HG03565 (cell line): ENCODE data around the gene MAPKBP1.

Experiments
- ATAC-seq: cut with Tn5 transposase; IDR thresholded peaks from one replicate; pipeline ENCODE4 v1.9.1; 2021; ENCODE audit warnings: mild to moderate bottlenecking, moderate library complexity; ENCODE audit not compliant: unreplicated experiment

The MAPKBP1 gene

DNA sequence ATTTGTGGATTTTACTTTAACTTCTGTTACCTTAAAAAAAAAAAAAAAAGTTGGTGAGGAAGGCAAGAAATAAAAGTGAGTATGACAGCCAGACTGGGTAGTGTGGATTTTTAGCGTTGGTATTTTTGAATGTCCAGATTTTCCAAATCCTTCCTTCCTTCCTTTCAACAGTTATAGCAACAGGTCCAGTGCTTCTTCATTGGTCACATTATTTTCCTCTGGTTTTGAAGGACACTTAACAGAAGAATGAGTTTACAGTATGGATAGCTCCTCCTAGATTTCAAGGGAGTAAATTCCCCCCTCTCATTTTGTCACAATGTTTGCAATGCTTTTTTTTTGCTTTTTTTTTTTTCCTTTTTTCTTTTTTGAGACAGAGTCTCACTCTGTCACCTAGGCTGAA lies 6.4 kb downstream of the MAPKBP1 start:
- ATAC-seq = no peak

DNA sequence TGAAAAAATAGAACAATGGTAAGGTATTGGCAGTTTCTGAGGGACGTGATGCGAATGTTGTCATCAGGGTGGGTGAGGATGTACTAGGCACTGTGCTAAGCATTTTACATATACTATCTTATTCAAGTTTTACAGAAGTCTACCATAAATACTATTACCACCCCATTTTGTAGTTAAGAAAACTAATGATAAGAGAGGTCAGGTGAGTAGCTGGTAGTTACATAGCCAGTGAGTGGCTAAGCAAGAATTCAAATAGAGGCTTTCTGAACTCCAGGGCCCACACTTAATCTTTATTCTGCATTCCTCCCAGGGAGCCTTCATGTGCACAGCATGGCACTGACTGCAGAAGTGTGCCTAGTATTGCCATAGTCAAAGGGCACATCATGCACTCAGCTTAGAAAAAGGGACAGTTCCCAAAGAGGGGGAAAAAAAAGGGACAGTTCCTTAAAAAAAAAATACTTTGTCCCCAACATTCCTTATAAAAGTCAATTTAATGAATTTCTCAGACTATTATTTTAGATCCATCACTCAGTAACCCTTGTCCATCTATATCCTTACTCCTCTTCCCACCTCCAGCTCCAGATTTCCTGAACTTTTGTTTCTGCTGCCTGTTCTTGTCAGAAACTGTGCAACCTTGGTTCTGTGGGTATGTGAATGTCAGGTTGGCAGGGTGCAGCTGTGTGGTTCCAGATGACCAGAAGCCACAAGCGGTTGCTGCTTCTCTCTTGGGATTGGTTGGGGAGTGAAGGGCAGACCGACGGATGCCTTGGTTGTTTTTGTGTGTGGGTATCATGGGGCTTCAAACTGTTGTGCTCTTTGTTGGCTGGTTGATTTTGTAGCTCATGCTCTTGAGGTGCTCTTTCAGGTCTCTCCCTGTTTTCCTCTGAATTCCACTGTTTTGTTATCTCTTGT lies 8.3 kb downstream of the MAPKBP1 start:
- ATAC-seq = no peak

DNA sequence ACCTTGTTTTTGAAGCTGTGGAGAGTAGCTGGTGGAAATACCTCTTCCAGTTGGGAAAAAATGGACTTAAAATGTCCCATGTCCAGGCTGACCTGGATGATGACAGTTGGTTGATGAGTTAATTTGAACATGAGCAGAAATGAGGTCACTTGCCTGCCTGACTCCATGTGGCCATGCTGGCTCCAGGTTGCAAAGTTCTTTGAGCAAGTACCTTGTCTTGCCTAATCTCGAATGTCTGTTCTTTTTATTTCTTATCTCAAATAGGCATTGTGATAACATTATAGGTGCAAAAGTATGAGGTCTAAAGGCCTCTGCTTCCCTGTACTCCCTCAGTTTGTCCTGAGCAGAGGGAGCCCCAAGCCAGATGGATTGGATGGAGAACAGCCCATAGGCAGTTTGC lies 9.0 kb downstream of the MAPKBP1 start:
- no peak for ATAC-seq

DNA sequence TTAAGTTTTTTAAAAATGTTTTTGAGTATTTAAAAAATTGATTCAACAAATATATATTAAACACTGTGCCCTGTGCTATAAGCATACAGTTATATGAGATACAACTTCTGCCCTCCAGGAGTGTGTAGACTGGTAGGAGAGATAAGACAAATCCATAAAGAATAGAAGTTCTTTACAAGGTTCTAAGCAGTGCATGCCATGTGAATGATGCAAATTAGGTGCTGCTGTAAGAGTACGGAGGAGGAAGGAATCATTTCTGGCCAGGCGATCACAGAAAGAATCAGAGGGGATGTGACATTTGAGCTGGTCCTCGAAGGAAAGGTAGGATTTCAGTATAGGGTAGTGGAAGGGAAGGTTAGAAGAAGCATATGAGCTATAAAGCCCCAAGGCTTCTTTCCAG lies 14.0 kb downstream of the MAPKBP1 start:
- no peak for ATAC-seq

DNA sequence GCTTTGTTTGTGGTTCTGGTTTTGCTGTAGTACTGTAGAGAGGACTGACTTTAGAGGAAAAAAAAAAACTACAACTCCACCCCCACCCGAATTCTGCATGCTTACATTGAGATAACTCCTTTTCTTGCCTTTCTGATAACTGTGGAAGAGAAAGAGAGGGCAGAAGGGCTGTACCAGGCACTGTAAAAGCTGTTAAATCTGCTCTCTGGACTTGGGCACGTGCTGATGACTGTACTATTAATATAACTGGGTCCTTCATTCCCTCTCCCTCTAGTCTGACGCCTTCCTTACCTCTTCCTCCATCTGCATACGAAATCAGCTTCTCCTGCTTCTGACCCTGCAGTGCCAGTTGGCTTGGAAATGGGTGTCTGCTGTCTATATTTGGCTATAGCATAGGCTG lies 15.0 kb downstream of the MAPKBP1 start:
- no peak for ATAC-seq

DNA sequence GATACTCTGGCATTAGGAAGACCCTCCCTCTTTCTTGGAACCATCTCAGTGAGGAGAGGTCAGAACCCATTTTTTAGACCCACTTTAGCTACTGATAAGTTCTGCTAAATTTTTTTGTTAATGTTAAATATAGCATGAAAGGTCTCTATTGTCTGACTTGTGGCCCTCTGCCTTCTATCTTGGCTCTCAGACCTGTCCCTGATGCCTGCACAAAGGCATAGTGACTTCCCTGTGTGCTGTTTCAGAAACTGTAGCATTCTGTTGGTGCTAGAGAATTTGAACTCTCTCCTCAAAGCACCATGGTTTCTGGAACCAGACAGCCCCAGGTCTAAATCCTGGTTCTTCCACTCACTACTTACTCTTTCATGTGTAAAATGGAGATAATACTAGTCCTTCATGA lies 15.4 kb downstream of the MAPKBP1 start:
- no peak for ATAC-seq

DNA sequence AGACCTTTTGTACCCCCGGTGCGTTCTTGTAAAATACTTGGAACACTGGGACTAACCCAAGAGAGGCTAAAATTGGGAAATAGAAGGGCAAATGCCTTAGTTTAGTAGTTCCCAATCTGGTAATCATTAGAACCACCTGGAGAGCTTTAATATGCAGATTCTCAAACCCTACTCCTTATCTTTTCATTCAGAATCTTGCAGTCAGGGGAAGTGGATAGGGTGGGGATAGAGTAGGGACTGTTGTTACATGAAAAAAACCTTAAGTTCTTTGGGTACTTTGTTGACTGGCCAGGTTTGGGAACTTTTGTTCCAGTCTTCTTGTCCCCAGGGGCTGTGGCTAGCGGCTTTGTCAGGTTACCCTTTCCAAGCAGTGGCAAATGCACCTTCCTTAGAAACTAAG lies 15.9 kb downstream of the MAPKBP1 start:
- no peak for ATAC-seq

DNA sequence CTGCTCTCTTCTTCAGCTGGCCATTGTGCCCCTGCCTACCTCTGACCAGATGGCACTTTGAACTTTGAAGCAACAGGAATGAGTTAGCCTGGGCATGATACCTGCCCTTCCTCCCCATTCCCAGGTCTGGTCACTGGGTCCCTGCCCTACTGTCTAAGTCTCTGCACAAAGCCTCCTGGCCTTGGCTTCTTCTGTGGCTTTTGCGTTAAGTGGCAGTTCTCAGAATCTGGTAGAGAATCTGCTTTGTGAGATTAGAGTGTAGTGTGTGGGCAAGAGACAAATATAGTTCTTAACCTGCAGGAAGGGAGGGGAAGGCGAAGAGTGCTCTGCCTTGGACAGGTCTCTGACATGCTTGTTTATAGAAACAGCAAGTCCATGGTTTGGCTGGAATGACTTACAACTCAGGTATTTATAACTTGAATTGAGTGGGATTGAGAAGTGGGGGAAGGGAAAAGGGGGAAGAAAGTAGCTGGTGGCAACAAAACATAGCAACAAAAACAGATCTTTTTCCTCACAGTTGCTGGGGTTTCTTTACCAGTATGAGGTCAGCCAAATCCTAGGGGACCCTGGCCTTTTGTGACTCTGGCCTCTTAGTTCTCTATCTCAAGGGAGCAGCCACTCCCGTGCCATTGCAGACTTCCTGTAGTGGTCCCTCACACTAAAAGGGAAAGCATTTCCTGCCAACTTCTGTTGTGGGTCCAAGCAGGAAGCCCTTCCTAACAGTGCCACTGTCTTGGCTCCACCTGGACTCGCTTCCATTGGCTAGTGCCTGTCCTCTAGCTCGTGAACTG lies 16.7 kb downstream of the MAPKBP1 start:
- ATAC-seq = no peak

DNA sequence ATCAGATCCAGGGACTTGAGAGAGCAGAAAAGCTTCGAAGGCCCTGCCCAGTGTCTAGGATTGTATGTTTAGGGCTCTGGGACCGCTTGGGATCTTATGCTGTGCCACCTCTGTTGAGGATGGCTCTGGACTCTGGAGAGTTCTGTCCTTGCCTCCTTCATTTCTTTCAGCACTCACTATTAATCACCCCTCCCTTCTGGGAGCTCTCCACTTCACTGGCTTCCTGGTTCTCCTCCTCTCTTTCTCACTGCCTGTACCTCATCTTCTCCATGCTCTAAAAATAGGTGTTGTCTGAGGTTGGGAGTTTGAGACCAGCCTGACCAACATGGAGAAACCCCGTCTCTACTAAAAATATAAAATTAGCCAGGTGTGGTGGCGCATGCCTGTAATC lies 17.3 kb downstream of the MAPKBP1 start:
- ATAC-seq = no peak

DNA sequence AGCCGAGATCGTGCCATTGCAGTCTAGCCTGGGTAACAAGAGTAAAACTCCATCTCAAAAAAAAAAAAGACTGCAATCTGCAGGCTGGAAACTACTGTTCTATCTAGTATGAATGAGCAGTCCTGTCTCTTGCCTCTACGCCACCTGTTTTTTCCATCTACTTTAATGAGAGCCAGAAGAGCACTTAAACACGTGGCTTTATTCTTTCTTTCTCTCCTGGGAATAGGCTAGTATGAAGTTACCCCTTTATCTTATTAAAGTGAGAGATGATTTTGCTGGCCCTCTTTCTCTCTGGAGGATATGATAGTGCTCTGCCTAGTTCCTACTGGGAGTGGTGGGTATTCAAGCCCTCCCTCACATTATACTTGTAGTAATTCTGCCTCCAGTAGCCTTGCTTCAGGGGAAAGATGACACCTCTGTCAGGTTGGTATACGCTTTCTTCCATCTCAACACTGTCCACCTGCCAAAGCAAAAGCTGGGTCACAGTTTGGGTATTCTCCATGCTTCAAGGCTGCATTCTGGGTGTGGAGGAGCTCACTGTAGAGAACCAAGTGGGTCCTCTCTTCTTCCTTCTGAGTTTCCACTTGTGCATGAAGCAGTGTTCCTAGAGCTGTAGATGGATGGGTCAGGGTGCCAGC lies 17.8 kb downstream of the MAPKBP1 start:
- ATAC-seq = no peak

DNA sequence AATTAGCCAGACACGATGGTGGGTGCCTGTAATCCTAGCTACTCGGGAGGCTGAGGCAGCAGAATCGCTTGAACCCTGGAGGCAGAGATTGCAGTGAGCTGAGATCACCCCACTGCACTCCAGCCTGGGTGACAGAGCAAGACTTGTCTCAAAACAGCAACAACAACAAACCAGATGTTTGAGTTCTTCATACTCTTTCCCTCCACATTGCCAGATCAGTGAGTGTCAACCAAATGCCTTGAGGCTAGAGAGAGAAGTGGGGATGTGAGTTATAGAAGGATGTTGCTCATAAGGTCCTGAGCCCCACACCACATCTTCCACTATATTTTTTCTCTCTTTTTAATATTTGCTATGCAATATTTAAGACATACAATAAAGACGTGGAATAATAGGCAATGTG lies 19.8 kb downstream of the MAPKBP1 start:
- ATAC-seq = no peak

DNA sequence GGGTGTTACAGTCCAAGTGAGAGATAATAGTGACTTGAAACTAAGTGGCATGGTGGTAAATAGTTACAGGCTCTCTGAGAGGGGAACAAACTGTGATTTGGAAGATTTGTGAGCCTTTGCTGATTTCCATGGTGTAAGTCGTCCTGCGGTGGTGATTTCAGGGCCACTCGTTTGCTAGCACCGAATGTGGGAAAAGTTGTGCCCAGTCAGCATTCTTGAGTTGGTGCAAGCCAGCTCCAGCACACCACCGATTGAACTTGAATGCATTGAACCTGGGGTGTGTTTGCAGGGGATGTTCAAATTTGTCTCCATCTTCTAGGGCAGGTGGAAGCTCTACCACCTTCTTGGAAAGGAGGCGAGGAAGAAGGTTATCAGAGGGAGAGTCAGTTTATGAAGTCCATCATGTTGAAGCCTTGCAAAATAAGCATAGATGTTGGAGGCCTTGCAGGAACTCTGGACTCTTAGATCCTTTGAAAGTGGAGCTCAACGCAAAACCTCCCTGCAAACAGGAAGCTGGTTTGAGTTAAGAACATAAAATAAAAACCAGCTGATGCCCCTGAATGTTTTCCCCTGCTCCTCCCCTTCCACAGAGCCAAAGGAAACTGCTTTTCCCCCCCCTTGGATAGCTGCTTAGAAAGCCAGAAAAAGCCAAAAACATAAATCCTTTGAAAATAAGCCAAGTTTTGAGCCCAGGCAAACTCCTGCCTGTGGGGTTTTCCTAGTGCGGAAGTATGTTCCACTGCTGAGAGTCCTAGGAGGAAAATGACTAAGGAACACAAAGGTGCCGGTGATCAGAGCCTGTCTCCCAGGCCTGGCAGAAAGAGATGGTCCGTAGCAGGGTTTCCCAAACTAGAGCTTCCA lies 21.9 kb downstream of the MAPKBP1 start:
- ATAC-seq = no peak

DNA sequence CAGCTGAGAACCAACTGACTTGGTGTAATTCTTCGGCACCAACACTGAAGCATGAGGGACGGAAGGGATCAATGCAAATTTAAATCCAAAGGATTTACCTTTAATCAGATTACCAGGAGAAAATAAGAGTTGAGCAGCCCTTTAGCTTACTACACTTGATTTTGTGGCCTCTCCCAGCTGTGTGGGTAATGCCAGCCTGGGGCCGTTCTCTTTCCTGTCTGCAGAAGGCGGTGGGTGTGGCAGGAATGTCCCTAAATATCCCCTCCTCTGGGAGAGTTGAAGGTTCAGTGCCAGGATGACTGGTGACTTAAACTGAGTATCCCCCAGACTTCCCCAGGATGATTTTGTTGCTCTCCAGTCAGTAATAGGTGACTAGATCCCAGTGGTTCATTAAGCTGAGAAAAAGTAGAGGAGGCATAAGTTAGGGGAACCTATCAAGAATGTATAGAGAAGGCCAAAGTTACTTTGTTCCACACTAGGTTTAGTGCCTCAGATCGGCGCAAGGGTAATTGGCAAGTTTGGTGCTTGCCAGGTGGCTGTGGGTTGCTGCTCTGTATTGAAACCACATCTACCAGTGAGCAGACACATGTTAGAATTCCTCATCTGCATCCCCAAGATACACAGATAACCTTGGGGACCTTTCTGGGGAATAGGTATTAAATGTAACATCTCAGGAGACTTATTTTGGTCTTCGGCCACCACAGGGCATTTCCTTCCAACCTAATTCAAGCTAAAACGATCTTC lies 23.1 kb downstream of the MAPKBP1 start:
- no peak for ATAC-seq

DNA sequence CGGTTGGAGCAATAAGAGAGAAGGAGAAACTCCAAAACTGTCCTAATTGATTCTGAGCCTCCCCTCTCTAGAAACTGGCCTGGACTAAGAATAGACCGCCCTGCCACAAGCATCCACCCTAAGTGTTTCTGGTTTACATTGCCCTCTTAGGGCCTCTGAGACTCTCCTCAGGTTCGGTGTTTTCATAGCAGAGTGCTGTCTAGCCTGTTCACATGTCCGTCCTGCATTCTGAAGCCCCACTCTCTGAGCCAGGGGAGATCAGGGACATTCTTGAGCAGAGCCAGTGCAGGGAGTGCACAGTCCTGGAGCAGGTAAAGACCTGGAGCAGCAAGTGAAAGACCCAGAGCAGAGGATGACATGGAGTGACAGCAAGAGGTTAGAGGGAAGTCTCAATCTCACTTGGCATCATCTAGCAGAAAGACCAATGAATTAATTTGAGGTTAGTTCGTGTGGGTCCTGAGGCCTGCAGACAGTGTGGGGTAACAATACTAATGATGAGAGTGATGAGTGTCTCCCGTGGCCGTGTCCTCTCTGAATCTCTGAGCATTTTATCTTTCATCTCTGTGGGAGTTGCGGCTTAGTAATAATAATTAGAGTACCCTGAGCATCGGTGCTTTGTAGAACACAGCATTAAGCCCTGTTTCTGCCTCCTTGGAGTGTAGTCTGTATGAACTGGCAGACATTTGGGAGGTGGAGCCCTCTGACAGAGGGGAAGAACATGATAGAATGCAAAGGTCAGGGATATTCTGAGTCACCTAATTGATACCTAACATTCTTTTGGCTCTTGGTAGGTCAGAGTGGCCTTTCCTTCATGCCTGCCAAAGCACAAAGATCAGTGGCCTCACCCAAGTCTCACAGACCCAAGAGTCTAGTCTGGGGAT lies 24.6 kb downstream of the MAPKBP1 start:
- ATAC-seq = no peak

DNA sequence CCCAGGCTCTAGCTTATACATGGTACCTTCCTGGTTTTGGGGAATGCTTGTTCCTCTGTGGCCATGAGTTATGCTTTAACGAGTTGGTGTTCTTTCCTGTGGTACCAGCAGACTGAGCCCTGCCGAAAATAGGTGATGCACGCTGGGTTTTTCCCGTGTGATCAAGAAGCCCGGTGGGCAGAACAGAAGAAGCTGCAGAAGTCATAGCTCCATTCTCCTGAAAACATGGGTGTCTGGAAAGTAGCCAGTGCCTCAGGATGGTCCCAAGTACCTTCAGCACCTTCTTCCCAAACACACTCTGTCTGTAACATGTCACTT lies 25.2 kb downstream of the MAPKBP1 start:
- no peak for ATAC-seq

DNA sequence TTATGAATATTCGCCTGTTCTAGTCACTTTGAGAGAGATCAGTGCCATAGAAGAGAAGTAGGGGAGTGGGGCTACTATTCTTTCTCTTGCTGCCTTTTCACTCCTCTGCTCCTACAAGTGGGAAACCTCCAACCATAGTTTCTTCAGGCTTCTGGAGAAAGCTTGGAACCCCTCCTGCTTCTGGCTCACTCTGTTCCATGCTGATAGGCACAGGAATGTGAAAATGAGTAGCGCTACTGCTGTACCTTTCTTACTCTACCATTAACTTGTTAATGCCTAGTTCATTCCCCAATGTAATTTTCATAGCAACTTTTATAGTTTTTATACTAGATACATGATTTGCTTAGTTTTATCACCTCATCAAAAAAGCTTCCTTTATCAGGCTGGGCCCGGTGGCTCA lies 26.9 kb downstream of the MAPKBP1 start:
- no peak for ATAC-seq

DNA sequence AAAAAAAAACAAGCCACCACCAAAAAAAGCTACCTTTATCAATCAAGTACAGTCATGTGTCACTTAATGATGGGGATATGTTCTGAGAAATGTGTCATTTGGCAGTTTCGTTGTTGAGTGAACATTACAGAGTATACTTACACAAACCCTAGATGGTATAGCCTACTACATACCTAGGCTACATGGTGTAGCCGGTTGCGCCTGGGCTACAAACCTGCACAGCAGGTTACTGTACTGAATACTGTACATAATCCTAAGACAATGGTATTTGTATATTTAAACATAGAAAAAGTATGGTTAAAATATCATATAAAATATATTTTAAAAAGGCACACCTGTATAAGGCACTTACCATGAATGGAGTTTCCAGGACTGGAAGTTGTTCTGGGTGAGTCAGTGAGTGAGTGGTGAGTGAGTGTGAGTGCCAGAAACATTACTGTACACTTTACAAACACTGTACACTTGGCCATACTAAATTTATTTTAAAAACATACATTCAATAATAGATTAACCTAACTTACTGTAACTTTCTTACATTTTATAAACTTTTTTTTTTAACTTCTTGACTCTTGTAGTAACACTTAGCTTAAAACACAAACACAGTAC lies 27.7 kb downstream of the MAPKBP1 start:
- no peak for ATAC-seq

DNA sequence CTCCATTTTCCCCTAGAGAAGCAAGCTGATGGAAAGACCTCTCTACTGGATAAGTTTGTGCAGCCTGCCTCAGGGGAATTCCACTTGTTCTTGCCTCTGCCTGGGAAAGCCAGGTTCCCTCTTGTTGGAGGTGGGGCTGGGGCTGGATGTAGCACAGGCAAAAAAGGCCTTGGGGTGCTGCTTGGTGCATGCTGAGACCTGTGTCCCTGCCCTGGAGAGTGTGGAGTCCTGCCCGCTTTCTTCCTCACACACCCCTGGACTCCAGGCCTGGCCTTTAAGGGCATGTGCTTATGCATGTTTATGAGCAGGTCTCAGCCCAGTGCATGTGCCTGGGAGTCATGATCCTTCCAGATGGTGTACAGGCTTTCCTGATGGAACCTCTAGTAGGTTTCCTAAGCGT lies 30.1 kb downstream of the MAPKBP1 start:
- ATAC-seq = no peak
